SU-DHL-6 (cell line): ENCODE results near the gene SLC37A2.

ENCODE experiments used
- H2AFZ ChIP-seq: fragments of 200-600 bp; sonication (generic); 2 replicates; pipeline ENCODE4 v1.6.1; 2014; ENCODE audit warnings: low read depth, mild to moderate bottlenecking, moderate library complexity, mixed read lengths, antibody characterized with exemption, low read length; ENCODE audit not compliant: severe bottlenecking
- H3F3A ChIP-seq: fragments of 200-600 bp; shearing (Covaris generic); 2 replicates; pipeline ENCODE4 v1.6.0; 2016; ENCODE audit warnings: antibody characterized with exemption, mild to moderate bottlenecking; ENCODE audit not compliant: insufficient read depth
- H3K27ac ChIP-seq: fragments of 200-600 bp; sonication (generic); 2 replicates; pipeline ENCODE4 v1.5.1; 2016; ENCODE audit warnings: low read depth, mild to moderate bottlenecking, low read length, moderate library complexity, mixed read lengths
- H3K27me3 ChIP-seq: fragments of 200-600 bp; sonication (generic), shearing (Covaris generic); 2 replicates; pipeline ENCODE4 v1.6.0; 2014; ENCODE audit warnings: mild to moderate bottlenecking, low read length
- H3K36me3 ChIP-seq: fragments of 200-600 bp; sonication (generic); 2 replicates; pipeline ENCODE4 v1.6.1; 2014; ENCODE audit warnings: mild to moderate bottlenecking, low read length, mixed read lengths
- H3K4me2 ChIP-seq: fragments of 300-600, 200-600 bp; shearing (Covaris generic), sonication (generic); 2 replicates; pipeline ENCODE4 v1.6.0; 2014; ENCODE audit warnings: low read length, low read depth, mild to moderate bottlenecking; ENCODE audit not compliant: poor library complexity, severe bottlenecking
- H3K4me3 ChIP-seq: fragments of 200-600 bp; sonication (generic); 2 replicates; pipeline ENCODE4 v1.5.1; 2014; ENCODE audit warnings: antibody characterized with exemption, low read length, mild to moderate bottlenecking, mixed read lengths; ENCODE audit not compliant: insufficient read depth, poor library complexity, severe bottlenecking
- H3K79me2 ChIP-seq: fragments of 200-600 bp; sonication (generic); 2 replicates; pipeline ENCODE4 v1.6.1; 2014; ENCODE audit warnings: mild to moderate bottlenecking, low read length, moderate library complexity; ENCODE audit not compliant: insufficient read depth
- H3K9ac ChIP-seq: fragments of 200-600 bp; sonication (generic); 2 replicates; pipeline ENCODE4 v1.7.0; 2014; ENCODE audit warnings: mild to moderate bottlenecking, low read length
- H3K9me2 ChIP-seq: fragments of 200-600 bp; sonication (generic); replicated peaks from 2 replicates; pipeline ENCODE4 v1.6.1; 2014; ENCODE audit warnings: low read length; ENCODE audit not compliant: insufficient read depth
- H3K9me3 ChIP-seq: fragments of 200-600 bp; sonication (generic); 2 replicates; pipeline ENCODE4 v1.6.1; 2014; ENCODE audit warnings: low read length, mixed read lengths; ENCODE audit not compliant: insufficient read depth
- H4K20me1 ChIP-seq: fragments of 200-600 bp; sonication (generic); 2 replicates; pipeline ENCODE4 v1.6.1; 2014; ENCODE audit warnings: low read depth, mild to moderate bottlenecking, antibody characterized with exemption, low read length, moderate library complexity, mixed read lengths
- EZH2phosphoT487 ChIP-seq: fragments of 200-600 bp; sonication (generic), shearing (Covaris generic); conservative IDR thresholded peaks from 2 replicates; pipeline ENCODE4 v1.6.1; 2018; ENCODE audit warnings: mild to moderate bottlenecking, antibody characterized with exemption, low read length, moderate library complexity, mixed read lengths
- TF ChIP-seq, protein P1 (sequence below): fragments of 200-600 bp; sonication (generic); IDR thresholded peaks from one replicate; pipeline ENCODE4 v1.5.1; 2017; ENCODE audit warnings: antibody characterized with exemption, mild to moderate bottlenecking, low read length, moderate library complexity; ENCODE audit not compliant: insufficient read depth, poor library complexity, severe bottlenecking

SLC37A2 gene

DNA sequence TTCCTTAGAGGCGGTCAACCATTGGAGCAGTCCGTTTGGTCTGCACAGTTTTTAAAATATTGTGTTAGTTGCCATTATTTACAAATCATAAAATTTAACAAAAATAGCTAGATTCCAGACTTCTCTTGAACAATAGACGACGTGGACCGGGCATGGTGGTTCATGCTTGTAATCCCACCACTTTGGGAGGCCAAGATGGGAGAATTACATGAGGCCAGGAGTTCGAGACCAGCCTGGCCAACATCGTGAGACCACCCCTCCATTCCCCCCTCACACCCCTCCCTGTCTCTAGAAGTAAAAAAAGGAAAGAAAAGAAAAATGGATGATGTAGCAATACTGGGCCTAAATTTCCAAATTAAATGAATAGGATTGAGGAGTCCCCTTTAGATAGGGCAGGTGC is 965 bp downstream of the SLC37A2 start:
- H3K27me3 ChIP-seq: no peaks in the 10 kb centered on the region

DNA sequence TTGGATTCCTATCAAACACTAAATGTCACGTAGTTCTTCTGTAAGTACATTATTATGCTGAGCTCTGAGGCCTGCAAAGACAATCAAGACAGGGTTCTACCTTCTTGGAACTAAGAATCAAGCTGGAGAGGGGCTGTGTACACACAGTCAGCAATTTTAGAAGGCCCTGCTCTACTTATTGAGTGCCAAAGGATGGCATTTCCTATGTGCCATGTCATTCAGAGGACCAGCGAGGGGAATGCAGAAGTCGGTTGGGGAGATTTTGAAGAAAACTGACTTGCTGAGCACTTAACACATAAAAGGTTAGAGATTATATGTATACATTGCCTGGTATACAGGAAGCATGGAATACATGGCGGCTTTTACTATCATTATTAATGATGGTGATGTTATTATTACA is 5.3 kb downstream of the SLC37A2 start:
- H4K20me1 ChIP-seq: no peaks in the 10 kb centered on the region

More for the DNA sequence above, 965 bp downstream of the SLC37A2 start:
- no peaks in the 10 kb centered on the region for H3K36me3 ChIP-seq
- H3K9me2 ChIP-seq: no peaks in the 10 kb centered on the region
- no peaks in the 10 kb centered on the region for H4K20me1 ChIP-seq
- H3K79me2 ChIP-seq: no peaks in the 10 kb centered on the region
- no peak overlapping the region for H3K4me2 ChIP-seq
- no peaks in the 10 kb centered on the region for H3K9me3 ChIP-seq
- no peak overlapping the region for H3K4me3 ChIP-seq
- H3F3A ChIP-seq: no peaks in the 10 kb centered on the region
- TF ChIP-seq, protein P1, sequence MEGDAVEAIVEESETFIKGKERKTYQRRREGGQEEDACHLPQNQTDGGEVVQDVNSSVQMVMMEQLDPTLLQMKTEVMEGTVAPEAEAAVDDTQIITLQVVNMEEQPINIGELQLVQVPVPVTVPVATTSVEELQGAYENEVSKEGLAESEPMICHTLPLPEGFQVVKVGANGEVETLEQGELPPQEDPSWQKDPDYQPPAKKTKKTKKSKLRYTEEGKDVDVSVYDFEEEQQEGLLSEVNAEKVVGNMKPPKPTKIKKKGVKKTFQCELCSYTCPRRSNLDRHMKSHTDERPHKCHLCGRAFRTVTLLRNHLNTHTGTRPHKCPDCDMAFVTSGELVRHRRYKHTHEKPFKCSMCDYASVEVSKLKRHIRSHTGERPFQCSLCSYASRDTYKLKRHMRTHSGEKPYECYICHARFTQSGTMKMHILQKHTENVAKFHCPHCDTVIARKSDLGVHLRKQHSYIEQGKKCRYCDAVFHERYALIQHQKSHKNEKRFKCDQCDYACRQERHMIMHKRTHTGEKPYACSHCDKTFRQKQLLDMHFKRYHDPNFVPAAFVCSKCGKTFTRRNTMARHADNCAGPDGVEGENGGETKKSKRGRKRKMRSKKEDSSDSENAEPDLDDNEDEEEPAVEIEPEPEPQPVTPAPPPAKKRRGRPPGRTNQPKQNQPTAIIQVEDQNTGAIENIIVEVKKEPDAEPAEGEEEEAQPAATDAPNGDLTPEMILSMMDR: no peak
- no peak for TF ChIP-seq EZH2phosphoT487
- no peak overlapping the region for H2AFZ ChIP-seq
- no peak overlapping the region for H3K9ac ChIP-seq
- H3K27ac ChIP-seq: no peak overlapping the region

DNA sequence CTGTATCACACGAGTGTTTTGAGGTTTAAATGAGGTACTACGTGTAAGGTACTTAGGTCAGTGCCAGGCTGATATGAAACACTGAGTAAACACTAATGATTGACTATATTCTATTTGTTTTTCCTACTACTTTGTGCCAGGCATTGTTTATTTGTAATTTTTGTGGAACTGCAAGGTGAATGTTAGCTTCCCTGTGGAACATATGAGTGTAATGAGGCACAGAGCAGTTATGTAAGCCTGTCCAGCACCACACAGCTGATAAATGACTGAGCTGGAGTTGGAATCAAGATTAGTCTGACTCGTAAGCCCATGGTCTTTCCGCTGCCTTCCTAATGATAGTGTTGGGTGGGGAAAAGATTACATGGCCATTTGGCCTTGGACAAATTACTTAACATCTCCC is 5.9 kb downstream of the SLC37A2 start:
- H3K79me2 ChIP-seq: no peaks in the 10 kb centered on the region
- TF ChIP-seq EZH2phosphoT487: no peak
- TF ChIP-seq, protein P1: no peak
- H3K9me2 ChIP-seq: no peaks in the 10 kb centered on the region
- H3K27ac ChIP-seq: no peak overlapping the region
- no peaks in the 10 kb centered on the region for H3K9me3 ChIP-seq
- no peak overlapping the region for H2AFZ ChIP-seq
- H3K4me3 ChIP-seq: no peak overlapping the region
- no peak overlapping the region for H3K9ac ChIP-seq
- no peaks in the 10 kb centered on the region for H3K27me3 ChIP-seq
- no peak overlapping the region for H3K4me2 ChIP-seq
- no peaks in the 10 kb centered on the region for H3F3A ChIP-seq
- H3K36me3 ChIP-seq: no peaks in the 10 kb centered on the region
- H4K20me1 ChIP-seq: no peaks in the 10 kb centered on the region

More for the DNA sequence above, 5.3 kb downstream of the SLC37A2 start:
- Histone ChIP-seq H3K4me3 (no peak overlapping the region), H3K27me3 (no peaks in the 10 kb centered on the region), H3K27ac (no peak overlapping the region), H3K9me3 (no peaks in the 10 kb centered on the region), H3K4me2 (no peak overlapping the region), H3K79me2 (no peaks in the 10 kb centered on the region), H3K9ac (no peak overlapping the region), H3F3A (no peaks in the 10 kb centered on the region), H2AFZ (no peak overlapping the region), H3K9me2 (no peaks in the 10 kb centered on the region), H3K36me3 (no peaks in the 10 kb centered on the region)
- TF ChIP-seq, protein P1: no peak
- no peak for TF ChIP-seq EZH2phosphoT487
